GM19193 (cell line): ENCODE results near the gene CD63.

ENCODE experiments used
- POLR2A ChIP-seq: IDR thresholded peaks from 4 replicates; pipeline ENCODE4 v1.6.1; 2011; ENCODE audit not compliant: insufficient read depth, insufficient read length; ENCODE audit errors: extremely low read depth

Gene CD63

DNA sequence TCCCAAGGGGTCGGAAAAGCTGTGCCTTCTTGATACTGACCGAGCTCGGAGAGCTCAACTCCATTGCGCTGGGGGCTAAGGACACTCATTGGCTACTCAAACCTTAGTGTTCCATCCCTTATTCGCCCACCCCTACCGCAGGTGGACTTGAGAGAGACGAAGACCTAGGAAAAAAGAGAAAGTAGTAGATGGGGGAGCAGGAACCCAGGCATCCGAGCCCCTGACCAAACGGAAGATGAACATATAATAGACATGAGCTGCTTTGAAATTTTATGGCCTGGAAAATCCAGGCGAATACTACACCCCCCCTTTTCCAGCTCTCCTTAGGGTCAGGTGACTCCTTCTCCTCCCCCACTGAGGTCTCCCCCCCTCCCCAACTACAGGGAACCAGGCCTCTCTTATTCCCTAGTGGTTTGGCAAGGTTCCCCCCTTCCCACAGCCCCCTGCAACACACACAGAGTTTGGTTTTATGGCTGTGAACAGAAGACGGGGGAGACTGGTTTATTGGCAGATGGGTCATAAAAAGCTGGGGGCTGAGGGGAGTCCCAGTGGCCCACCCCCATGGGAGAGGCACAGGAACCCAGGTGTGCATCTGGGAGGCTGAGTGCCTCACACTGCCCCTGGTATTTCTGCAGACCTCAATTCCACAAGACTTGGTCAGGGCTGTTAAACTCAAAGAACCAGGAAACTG is 15.7 kb upstream of the CD63 start:
- no peak for TF ChIP-seq POLR2A

DNA sequence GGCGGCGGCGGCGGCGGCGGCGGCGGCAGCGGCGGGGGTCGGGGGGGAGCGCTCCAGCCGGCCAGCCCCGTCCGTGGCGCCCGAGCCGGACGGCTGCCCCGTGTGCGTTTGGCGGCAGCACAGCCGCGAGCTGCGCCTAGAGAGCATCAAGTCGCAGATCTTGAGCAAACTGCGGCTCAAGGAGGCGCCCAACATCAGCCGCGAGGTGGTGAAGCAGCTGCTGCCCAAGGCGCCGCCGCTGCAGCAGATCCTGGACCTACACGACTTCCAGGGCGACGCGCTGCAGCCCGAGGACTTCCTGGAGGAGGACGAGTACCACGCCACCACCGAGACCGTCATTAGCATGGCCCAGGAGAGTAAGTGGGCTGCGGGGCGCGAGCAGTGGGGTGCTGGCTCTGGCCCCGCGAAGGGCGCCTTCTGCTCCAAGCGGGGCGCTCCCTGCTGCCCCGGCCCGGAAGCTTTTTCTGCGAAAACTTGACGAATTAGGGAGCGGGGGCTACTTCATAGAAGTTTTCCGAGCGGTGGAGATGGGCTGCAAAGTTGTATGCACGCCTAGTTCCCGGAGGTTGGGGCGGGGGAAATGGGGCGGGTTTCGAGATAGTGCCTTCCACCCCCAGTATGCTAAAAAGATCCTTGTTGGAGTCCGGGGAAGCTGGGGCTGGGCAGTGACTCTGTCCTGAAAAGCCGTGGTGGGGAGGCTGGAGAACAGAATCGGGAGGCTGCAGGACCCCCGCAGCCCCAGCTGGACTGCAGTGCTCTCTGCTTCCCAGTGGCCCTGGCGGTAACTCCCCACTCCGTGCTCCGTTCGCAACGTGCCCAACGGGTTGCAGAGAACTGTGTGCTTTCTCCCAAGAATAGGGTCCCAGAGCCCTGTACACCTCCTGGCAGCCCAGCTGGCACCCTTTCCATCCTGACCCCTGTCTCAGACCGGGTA is 14.9 kb upstream of the CD63 start:
- TF ChIP-seq POLR2A = no peak

DNA sequence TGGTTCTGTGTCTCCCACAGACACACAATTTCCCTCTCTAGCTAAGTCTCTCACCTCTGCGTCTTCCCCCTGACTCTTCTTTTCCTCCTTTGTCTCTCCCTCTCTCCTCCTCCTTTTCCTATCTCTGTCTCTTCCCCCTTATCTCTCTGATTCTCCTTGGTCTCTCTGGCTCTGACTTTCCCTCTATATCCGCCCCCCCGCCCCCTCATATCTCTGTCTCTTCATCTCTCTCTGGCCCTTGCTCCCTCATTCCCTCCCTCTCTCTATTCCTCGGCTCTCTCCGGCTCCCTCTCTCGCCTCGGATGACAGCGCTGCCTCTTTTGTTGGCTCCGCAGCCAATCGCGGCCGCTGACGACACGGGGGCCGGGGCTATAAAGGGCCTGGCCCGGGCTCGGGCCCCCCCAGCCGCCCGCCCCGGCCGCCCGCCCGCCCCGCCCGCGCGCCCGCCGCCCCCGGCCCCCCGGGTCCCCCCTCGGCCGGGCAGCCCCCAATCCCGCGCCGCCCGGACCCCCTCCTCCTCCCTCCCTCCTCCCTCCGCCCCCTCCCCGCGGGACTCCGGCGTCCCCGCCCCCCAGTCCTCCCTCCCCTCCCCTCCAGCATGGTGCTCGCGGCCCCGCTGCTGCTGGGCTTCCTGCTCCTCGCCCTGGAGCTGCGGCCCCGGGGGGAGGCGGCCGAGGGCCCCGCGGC is 14.1 kb upstream of the CD63 start, which contains the start of gene GDF11:
TSS of gene GDF11 (plus strand) at position 404 of the 687 bp plus-strand sequence. CDS start at position 599, 195 bp downstream.
- peak; percentile 39 for TF ChIP-seq POLR2A

DNA sequence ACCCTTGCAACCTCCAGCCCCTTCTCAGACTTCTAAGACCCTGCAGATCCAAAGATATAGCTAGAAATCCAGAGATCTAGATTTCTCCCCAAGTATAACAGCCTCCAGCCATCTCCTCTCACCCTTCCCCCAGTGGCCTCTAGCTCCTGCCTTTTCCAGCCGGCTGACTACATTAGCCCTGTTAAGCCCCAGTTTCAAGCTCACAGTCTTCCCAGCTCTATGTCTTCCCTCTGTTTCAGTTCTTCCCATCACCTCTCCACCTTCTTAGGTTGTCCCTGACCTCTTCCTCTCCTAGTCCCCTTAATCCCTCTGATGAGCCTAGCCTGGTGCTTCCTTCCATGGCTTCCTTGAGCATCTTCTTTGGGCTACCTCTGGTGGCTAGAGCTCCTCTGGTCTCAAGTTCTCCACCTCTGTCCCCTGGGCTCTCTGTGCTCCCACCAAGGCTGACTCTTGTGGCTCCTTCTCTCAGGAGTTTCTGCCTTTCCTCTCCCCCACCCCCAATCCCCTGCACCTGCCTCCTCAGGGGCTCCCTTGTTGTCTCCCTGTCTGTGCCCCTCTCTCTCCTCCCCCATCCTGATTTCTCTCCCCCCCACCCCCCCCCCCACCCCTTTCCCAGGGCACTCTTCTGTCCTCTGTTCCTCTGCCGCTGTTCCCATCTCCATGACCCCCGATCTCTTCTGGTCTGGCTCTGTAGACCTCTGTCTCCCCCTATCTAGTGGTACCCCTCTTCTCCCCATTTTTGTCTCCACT is 13.3 kb upstream of the CD63 start:
- no peak for TF ChIP-seq POLR2A

DNA sequence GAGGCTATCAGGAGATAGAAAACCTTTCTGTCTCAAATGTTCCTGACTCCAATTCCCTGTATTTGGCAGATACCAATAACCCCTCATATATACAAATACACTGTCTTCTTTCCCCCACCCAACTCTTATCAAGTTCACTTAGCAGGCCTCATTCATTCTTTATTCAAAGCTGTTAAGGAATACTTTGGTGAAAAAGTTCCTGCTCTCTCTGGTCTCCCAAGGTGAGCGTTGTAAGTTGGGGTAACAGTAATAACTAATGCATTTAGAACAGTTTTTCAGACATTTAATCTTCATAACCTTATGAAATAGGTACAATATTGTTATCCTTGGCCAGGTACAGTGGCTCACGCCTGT is 10.2 kb upstream of the CD63 start:
- TF ChIP-seq POLR2A = no peak

DNA sequence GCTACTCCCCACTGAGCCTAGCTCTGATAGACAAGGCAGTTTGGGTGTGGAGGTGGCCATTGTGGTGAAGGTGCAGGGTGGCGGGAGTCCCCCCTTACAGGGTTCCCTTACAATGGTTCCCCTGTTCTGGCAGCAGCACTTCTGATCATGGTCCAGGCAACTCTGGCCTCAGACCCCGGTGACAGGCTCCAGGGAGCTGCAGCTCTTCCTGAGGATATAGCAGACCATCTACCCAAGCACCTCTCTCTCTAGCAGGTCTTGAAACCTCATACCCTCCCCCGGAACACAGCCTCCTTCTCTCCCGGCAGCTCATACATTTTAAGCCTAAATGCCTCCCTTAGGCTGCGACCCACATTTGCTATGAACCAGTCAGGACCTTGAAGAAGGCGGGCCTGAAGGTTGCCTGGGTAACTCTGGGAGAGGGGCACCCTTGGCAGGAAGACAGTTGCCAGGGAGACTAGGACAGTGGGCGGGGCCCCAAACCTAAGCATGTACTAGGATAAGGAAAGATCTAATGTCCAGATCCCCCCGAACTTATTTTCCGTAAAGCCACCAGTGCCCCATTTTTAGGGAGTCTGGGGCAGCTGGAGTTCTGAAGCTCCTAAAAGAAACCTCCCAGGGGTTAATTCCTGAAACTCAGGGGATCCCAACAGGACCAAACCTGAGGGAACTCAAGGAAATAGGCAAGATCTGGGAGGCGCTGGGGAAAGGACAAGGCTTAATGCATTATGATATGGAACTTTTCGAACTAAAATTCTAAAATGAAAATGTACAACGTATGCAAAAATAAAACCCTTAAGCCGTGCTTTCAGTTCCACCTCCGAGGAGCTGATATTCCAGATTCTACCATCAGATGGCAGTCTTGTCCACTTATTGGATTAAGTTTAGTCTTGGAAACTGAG is 9.6 kb upstream of the CD63 start:
- peak; percentile 37 for TF ChIP-seq POLR2A

DNA sequence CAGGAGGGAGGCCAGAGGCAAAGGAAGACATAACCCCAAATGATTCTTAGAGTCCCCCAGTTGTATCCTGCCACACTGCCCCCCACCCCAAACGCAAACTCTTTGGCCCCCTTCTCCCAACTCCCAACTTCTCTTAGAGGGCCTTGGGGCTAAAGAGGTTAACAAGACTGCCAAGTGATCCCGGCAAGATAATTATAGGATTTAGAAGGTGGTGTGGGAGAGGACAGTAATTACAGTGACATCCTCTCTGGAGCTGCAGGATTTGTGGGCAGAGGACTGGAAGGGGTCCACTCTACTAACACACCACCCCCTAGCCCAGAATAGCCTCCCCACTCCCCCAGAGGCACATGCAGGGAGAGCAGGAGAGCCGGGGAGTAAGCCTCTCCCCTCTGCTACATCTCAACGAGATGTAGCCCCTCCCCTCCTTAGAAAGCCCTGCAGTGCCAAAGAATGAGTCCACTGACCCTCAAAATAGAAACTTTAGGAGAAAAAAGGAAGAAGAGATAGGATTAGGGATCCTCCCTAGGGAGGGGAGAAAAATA is 8.8 kb upstream of the CD63 start:
- TF ChIP-seq POLR2A = no peak

DNA sequence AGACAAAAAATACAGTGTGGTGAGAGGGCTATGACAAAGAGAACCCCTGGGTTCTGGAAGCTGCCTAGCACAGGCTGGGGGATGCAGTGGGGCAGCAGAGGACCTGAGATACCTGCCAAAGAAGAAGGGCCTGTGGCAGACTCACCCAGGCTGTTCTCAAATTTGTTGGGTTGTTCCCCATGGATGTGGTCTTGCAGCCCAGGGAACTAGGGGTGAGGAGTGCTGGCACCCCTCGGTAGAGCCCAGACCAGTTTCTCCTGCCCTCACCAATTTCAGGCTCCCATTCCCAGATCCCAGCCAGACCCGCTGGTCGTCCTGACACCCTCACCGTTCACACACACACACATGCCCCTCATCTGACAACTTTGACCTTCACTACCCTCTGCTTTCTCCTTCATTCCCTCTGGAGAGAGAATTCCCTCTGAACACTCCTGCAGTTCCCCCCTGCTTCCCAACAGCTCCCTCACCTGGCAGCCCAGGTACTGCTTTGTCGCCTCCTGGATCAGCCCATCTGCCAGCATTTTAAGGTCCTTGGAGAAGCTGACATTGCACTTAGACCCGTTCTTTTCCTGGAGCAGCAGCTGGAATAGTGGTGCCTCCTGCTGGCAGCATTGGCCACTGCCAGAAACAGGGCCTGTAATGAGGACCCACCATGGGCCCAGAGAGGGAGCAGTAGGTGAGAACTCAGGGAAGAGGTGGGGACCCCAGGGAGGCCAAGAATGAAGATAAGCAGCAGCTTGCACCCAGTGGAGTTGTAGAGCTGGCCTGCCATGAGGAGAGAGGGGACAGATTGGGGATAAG is 8.2 kb upstream of the CD63 start:
- TF ChIP-seq POLR2A = no peak

DNA sequence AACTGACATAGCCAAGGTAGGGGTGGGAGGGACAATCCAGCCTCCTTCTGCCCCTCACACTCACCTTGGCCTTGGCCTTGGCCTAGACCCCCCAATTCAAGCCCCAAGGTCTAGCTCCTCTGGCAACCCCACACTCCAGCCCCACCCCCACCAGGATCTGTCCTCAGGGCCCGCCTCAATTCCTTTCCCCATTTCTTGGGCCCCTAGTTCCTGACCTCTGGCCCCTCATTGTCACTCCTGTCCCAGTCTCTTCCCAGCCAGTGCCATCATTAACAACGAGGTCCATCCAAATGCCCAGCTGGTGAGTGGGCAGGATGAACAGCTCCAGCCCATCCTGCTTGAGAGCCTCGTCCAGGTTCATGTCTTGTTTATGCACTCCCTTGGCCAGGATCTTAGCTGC is 7.3 kb upstream of the CD63 start:
- TF ChIP-seq POLR2A = no peak

DNA sequence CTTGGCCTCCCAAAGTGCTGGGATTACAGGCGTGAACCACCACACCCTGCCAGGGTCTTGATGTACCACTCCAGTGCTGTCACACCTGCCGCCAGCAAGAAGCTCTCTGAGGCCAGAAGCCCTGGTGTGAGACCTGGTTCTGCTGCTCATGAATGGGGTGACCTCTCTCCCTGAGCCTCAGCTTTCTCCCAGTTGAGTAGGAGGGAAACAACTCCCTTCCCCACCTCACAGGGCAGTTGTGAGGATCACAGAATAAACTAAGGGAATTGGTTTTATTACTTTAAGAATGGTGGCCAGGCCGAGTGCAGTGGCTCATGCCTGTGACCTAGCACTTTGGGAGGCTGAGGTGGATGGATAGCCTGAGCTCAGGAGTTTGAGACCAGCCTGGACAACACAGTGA is 5.8 kb upstream of the CD63 start:
- TF ChIP-seq POLR2A = no peak

DNA sequence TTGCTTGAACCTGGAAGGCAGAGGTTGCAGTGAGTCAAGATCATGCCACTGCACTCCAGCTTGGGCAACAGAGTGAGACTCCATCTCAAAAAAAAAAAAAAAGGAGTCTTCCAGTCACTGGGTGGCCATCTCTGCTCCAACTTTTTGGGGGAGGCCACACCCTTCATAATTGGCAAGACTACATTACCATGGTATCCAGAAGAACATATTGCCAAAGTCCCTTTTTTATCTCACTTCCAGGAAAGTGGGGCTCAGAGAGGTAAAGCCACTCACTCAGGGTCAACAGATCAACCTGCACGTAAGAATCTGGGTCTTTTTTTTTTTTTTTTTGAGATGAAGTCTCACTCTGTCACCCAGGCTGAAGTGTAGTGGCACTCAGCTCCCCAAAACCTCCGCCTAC is 5.0 kb upstream of the CD63 start:
- TF ChIP-seq POLR2A = no peak

DNA sequence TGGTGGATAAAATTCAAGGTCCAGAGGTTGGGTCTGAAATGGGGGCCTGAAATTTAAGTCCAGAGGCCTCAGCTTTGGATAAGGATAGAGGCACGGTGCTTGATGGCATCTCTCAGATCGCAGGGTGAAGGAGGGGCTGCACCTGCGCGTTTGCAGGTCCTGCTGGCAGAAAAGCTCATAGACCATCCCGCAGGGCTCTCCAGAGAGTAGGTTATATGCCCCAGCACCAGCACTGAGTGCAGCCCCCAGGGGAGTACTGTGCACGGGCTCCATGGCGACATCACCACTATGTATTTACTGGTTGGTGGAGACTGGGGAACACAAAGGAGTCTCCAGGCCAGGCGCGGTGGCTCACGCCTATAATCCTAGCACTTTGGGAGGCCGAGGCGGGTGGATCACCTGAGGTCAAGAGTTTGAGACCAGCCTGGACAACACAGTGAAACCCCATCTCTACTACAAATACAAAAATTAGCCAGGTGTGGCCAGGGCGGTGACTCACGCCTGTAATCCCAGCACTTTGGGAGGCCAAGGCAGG is 4.3 kb upstream of the CD63 start:
- TF ChIP-seq POLR2A = no peak
